Uterus (tissue), 4 donors: ENCODE measurements around the gene ZBTB33. TPM values are rescaled to one million over a fixed set of nuclear protein-coding genes. Genes with fewer than 3 reads are reported as not detected.

Experiments used
- DNase-seq, 2 donors: peaks; one replicate each; pipeline ENCODE4 v3.0.0-alpha.2; 2019 to 2020
- H3K27ac ChIP-seq, 2 donors: fragments of 200-600 bp; sonication (generic); 1 replicate in 1 of 2; 2 replicates in 1 of 2; pipeline ENCODE4 v1.5.1; 2016 to 2018
- H3K27me3 ChIP-seq, 2 donors: fragments of 200-600 bp; sonication (generic); one replicate each; pipeline ENCODE4 v1.5.1; 2018 to 2019; ENCODE audit warnings: control low read depth in 1 of 2
- H3K36me3 ChIP-seq, 2 donors: fragments of 200-600 bp; sonication (generic); one replicate each; pipeline ENCODE4 v1.5.1; 2019; ENCODE audit warnings: control low read depth in 1 of 2
- H3K4me1 ChIP-seq, 2 donors: fragments of 200-600 bp; sonication (generic); one replicate each; pipeline ENCODE4 v1.5.1; 2018 to 2019; ENCODE audit warnings: control low read depth in 1 of 2
- H3K4me3 ChIP-seq, 2 donors: fragments of 200-600 bp; sonication (generic); 1 replicate in 1 of 2; 2 replicates in 1 of 2; pipeline ENCODE4 v1.5.1; 2018 to 2019; ENCODE audit warnings: mild to moderate bottlenecking in 1 of 2
- H3K9me3 ChIP-seq, 2 donors: fragments of 200-600 bp; sonication (generic); one replicate each; pipeline ENCODE4 v1.5.1; 2019; ENCODE audit warnings: control low read depth in 1 of 2
- POLR2A ChIP-seq, 2 donors: fragments of 450-650 bp; IDR thresholded peaks; one replicate each; pipeline ENCODE4 v1.6.1; 2016; ENCODE audit warnings: antibody characterized with exemption in 2 of 2, mild to moderate bottlenecking in 1 of 2, moderate library complexity in 1 of 2
- intact Hi-C: fragments of 100-400 bp; cut with DNase I; formaldehyde crosslinking; loops from one replicate; pipeline ENCODE4 v1.15.1; 2023; ENCODE audit warnings: low total_unique reads
- total RNA-seq, 4 donors: library from RNA; depleted of rRNA in 3 of 4; stranded (reverse); fragments of >200 nt in 3 of 4; gene quantifications; one replicate each; pipeline versions ENCODE4 v1.1.0 to v1.2.4, GENCODE V29; 2014 to 2023
- TF ChIP-seq, protein P1 (sequence below), 4 experiments: fragments of 200-600 bp in 2 of 4; fragments of 450-650 bp in 2 of 4; sonication (generic) in 2 of 4; IDR thresholded peaks; one replicate each; pipeline ENCODE4 v1.5.1; 2016 to 2019; ENCODE audit warnings: antibody characterized with exemption in 4 of 4, mild to moderate bottlenecking in 2 of 4, moderate library complexity in 1 of 4
- donor health status: DM: yes; HTN: yes; CAD: no.

Gene ZBTB33
- total RNA-seq, 4 donors from 2014 or later: 7.6 to 32.4 (median 12.7) TPM

DNA sequence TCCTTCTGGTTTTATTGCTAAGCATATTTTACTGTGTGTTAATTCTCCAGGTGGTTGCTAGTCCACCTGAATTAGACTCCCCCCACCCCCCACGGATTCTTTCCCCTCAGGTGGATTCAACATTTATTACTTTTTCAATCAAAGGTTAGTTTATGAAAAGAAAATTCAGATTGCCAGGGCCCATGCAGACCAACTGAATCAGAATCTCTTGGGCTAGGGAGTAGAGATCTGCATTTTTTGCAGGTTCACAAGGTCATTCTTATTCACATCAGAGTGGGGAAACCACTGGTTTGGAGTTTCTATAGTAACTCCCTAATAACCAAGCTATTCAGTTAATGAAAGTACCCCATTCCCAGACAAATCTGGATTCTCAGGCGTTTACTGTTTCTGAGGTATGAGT is 50.9 kb downstream of the ZBTB33 start:
- H3K9me3 ChIP-seq: no peaks in the 10 kb centered on the region

DNA sequence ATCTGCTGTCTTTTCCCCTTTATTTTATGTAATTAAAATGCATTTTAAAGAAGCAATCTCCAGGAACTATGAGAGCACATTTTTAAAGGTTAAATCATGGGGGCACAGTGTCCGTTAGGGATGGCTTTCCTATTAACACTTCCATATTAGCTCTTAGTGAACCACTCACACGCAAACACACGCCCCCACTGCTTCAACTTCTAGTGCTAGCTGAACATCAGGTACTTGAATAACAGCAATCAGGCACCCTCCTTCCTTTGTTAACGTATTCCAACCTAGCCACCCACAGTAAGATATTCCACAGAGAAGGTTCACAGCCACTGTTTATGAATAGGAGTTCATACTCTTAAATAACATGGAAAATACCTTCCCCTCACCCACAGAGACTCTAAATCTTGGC is 51.3 kb downstream of the ZBTB33 start:
- H3K27ac ChIP-seq: no peak overlapping the region
- TF ChIP-seq POLR2A (IDR thresholded peaks at IDR 0.05): no peak
- TF ChIP-seq, protein P1, sequence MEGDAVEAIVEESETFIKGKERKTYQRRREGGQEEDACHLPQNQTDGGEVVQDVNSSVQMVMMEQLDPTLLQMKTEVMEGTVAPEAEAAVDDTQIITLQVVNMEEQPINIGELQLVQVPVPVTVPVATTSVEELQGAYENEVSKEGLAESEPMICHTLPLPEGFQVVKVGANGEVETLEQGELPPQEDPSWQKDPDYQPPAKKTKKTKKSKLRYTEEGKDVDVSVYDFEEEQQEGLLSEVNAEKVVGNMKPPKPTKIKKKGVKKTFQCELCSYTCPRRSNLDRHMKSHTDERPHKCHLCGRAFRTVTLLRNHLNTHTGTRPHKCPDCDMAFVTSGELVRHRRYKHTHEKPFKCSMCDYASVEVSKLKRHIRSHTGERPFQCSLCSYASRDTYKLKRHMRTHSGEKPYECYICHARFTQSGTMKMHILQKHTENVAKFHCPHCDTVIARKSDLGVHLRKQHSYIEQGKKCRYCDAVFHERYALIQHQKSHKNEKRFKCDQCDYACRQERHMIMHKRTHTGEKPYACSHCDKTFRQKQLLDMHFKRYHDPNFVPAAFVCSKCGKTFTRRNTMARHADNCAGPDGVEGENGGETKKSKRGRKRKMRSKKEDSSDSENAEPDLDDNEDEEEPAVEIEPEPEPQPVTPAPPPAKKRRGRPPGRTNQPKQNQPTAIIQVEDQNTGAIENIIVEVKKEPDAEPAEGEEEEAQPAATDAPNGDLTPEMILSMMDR (IDR thresholded peaks at IDR 0.05): no peak
- intact Hi-C loops: no loop called here
- H3K36me3 ChIP-seq: no peaks in the 10 kb centered on the region
- H3K27me3 ChIP-seq: no peaks in the 10 kb centered on the region
- no peak for DNase-seq
- H3K9me3 ChIP-seq: no peaks in the 10 kb centered on the region
- no peaks in the 10 kb centered on the region for H3K4me1 ChIP-seq
- H3K4me3 ChIP-seq: no peak overlapping the region

More for the DNA sequence above, 50.9 kb downstream of the ZBTB33 start:
- intact Hi-C loops: no loop called here
- Histone ChIP-seq H3K27ac (no peak overlapping the region), H3K4me1 (no peaks in the 10 kb centered on the region), H3K36me3 (no peaks in the 10 kb centered on the region), H3K4me3 (no peak overlapping the region), H3K27me3 (no peaks in the 10 kb centered on the region)
- DNase-seq: no peak
- TF ChIP-seq, protein P1 (IDR thresholded peaks at IDR 0.05): no peak
- TF ChIP-seq POLR2A (IDR thresholded peaks at IDR 0.05): no peak

DNA sequence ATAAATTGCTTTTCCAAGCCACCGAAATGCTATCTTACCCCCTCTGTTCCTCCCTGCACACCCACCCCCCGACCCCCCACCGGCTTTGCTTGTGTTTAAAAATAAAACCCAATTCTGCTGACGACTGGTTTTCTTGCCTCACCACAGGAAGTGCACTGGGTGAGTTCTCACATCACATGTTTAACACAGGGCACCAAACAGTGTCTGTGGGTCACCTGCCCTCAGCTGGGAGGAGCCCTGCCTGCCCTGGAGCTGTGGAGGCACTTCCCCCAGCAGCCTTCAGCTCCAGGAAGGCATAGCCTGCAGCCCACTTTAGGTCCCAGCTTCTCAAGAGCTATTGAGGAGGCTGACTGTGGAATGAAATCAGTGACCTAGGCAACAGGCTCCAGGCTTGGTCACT is 51.8 kb downstream of the ZBTB33 start:
- no peak for DNase-seq

DNA sequence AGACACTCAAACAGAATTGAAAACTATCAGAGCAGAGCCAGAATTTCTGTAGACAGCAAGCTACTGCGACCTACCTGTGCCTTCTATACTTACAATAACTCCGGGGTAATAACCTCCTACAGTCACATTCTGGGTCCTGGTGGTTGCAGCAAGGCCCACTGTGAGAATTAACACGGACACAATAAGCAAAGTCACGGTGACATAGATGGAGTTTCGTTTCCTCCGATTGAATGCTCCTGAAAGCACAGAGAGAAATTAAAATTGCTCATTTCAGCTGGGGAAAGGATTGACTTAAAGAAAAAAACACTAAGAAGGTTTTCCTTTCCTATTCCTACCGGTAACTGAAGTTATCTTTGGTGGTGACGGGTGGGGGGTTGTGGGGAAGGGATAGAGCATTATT is 53.6 kb downstream of the ZBTB33 start:
- TF ChIP-seq, protein P1 (IDR thresholded peaks at IDR 0.05): no peak
- TF ChIP-seq POLR2A (IDR thresholded peaks at IDR 0.05): no peak

More for the DNA sequence above, 51.8 kb downstream of the ZBTB33 start:
- H3K27me3 ChIP-seq: no peaks in the 10 kb centered on the region
- no peak for TF ChIP-seq POLR2A (IDR thresholded peaks at IDR 0.05)
- TF ChIP-seq, protein P1 (IDR thresholded peaks at IDR 0.05): no peak
- H3K4me1 ChIP-seq: no peaks in the 10 kb centered on the region
- H3K27ac ChIP-seq: no peak overlapping the region
- no peaks in the 10 kb centered on the region for H3K36me3 ChIP-seq
- H3K4me3 ChIP-seq: no peak overlapping the region
- no peaks in the 10 kb centered on the region for H3K9me3 ChIP-seq
- intact Hi-C loops: no loop called here

GRCh38 chrX:120305531-120306141 is 55.0 kb downstream of the ZBTB33 start:
- DNase-seq: no peak
- TF ChIP-seq, protein P1 (IDR thresholded peaks at IDR 0.05): no peak
- TF ChIP-seq POLR2A (IDR thresholded peaks at IDR 0.05): no peak
- intact Hi-C loops: no loop called here
- Histone ChIP-seq H3K27ac (no peak overlapping the region), H3K27me3 (no peaks in the 10 kb centered on the region), H3K36me3 (no peaks in the 10 kb centered on the region), H3K4me1 (no peaks in the 10 kb centered on the region), H3K9me3 (no peaks in the 10 kb centered on the region), H3K4me3 (no peak overlapping the region)

More for the DNA sequence above, 53.6 kb downstream of the ZBTB33 start:
- Histone ChIP-seq H3K4me1 (no peaks in the 10 kb centered on the region), H3K36me3 (no peaks in the 10 kb centered on the region), H3K9me3 (no peaks in the 10 kb centered on the region), H3K27me3 (no peaks in the 10 kb centered on the region), H3K4me3 (no peak overlapping the region), H3K27ac (no peak overlapping the region)
- intact Hi-C loops: no loop called here
- no peak for DNase-seq
